Liver (tissue), 9 donors: ENCODE results near the gene HSPG2. TPM values are rescaled to one million over a fixed set of nuclear protein-coding genes. Genes with fewer than 3 reads are reported as not detected.
"Not testable (repeated sequence)": the region's sequence is repeated elsewhere in the genome, so short reads cannot be mapped to it uniquely, and the experiment has no call there.

ENCODE experiments used
- DNase-seq: peaks from one replicate; pipeline ENCODE4 v3.0.0-alpha.2; 2017; ENCODE audit warnings: low spot score
- H3K27ac ChIP-seq, 2 donors: one replicate each; pipeline ENCODE4 v1.7.0; 2013; ENCODE audit warnings: inconsistent platforms in 2 of 2, low read length in 2 of 2, control low read depth in 1 of 2, low read depth in 1 of 2, mild to moderate bottlenecking in 1 of 2
- H3K27me3 ChIP-seq, 4 donors: one replicate each; pipeline versions ENCODE4 v1.6.1 to v1.7.0; 2013; ENCODE audit warnings: low read length in 3 of 4, inconsistent platforms in 1 of 4, mild to moderate bottlenecking in 1 of 4, moderate library complexity in 1 of 4; ENCODE audit not compliant: control insufficient read depth in 4 of 4, insufficient read depth in 4 of 4
- H3K36me3 ChIP-seq, 4 donors: one replicate each; pipeline versions ENCODE4 v1.6.1 to v1.7.0; 2013; ENCODE audit warnings: low read length in 3 of 4, mild to moderate bottlenecking in 3 of 4, low read depth in 1 of 4, moderate library complexity in 1 of 4; ENCODE audit not compliant: control insufficient read depth in 4 of 4, insufficient read depth in 3 of 4
- H3K4me1 ChIP-seq, 4 donors: one replicate each; pipeline versions ENCODE4 v1.6.1 to v1.7.0; 2013; ENCODE audit warnings: low read length in 3 of 4, mild to moderate bottlenecking in 3 of 4, moderate library complexity in 1 of 4; ENCODE audit not compliant: control insufficient read depth in 4 of 4, insufficient read depth in 4 of 4
- H3K4me3 ChIP-seq, 3 donors: one replicate each; pipeline versions ENCODE4 v1.6.1 to v1.7.0; 2013; ENCODE audit warnings: low read length in 3 of 3, control low read depth in 1 of 3, low read depth in 1 of 3, mild to moderate bottlenecking in 1 of 3
- H3K9ac ChIP-seq, 2 donors: one replicate each; pipeline ENCODE4 v1.7.0; 2013; ENCODE audit warnings: low read length in 2 of 2, mild to moderate bottlenecking in 2 of 2, moderate library complexity in 2 of 2, control low read depth in 1 of 2, low read depth in 1 of 2
- H3K9me3 ChIP-seq, 4 donors: one replicate each; pipeline versions ENCODE4 v1.6.1 to v1.7.0; 2013; ENCODE audit warnings: low read length in 3 of 4; ENCODE audit not compliant: control insufficient read depth in 4 of 4
- NR2F2 ChIP-seq: IDR thresholded peaks from 2 replicates; pipeline ENCODE4 v1.6.1; 2016; ENCODE audit warnings: antibody characterized with exemption
- RXRA ChIP-seq, 2 donors: IDR thresholded peaks; 2 replicates each; pipeline ENCODE4 v1.6.1; 2017 to 2018; ENCODE audit warnings: antibody characterized with exemption in 2 of 2, mild to moderate bottlenecking in 1 of 2
- SP1 ChIP-seq: IDR thresholded peaks from 2 replicates; pipeline ENCODE4 v1.6.1; 2018; ENCODE audit warnings: antibody characterized with exemption, mild to moderate bottlenecking
- YY1 ChIP-seq: IDR thresholded peaks from 2 replicates; pipeline ENCODE4 v1.6.1; 2016; ENCODE audit warnings: antibody characterized with exemption, mild to moderate bottlenecking
- WGBS: extraction: QIAGEN DNeasy Blood & Tissue Kit; methylation state at CpG from one replicate; pipeline ENCODE4 v1.1.7; 2013; 5-methylcytosine and 5-hydroxymethylcytosine counted together
- polyA plus RNA-seq, 2 donors: library from polyadenylated mRNA; stranded (reverse) in 1 of 2; unstranded in 1 of 2; fragments of 200-250 nt in 1 of 2; fragments of >200 nt in 1 of 2; fragmentation: Nextera tagmentation in 1 of 2; extraction: Ambion mirVana in 1 of 2; gene quantifications; one replicate each; pipeline versions ENCODE4 v1.2.1 to v1.2.3, GENCODE V29; 2013 to 2015
- total RNA-seq, 2 donors: library from RNA; depleted of rRNA; stranded (reverse); fragments of >200 nt; gene quantifications; one replicate each; pipeline ENCODE4 v1.2.3, GENCODE V29; 2014
- donor health status: healthy.
- donor health status: healthy.
- donor health status: healthy.
- donor health status: healthy.
- donor health status: healthy.

HSPG2 gene
- total and polyA plus RNA-seq, 4 donors = 5.6 to 43.9 (median 23.9) TPM

- H3K4me1 ChIP-seq, H3K27ac ChIP-seq, H3K9me3 ChIP-seq, H3K4me3 ChIP-seq, H3K36me3 ChIP-seq, H3K9ac ChIP-seq, DNase-seq, H3K27me3 ChIP-seq: not testable (repeated sequence)
- WGBS = 75% methylated on average over 19 of the region's 21 CpGs
Observed at GRCh38 chr1:21980515-21981220, 43.6 kb upstream of the HSPG2 start.

- WGBS = 93% methylated on average over 11 of the region's 11 CpGs
- not testable (repeated sequence) for H3K36me3 ChIP-seq, H3K4me1 ChIP-seq, H3K9ac ChIP-seq, H3K9me3 ChIP-seq, H3K27ac ChIP-seq, DNase-seq, H3K27me3 ChIP-seq, H3K4me3 ChIP-seq
Observed at GRCh38 chr1:21978209-21978608, 41.1 kb upstream of the HSPG2 start.

GRCh38 chr1:21976703-21977239 lies 39.7 kb upstream of the HSPG2 start, which contains the start of gene CELA3B:
TSS of gene CELA3B (plus strand) at chr1:21977022. CDS start at chr1:21977040, 18 bp downstream.
- H3K27ac ChIP-seq, H3K9ac ChIP-seq, H3K36me3 ChIP-seq, H3K9me3 ChIP-seq, H3K4me3 ChIP-seq, H3K27me3 ChIP-seq, DNase-seq, H3K4me1 ChIP-seq: not testable (repeated sequence)
- WGBS = 93% methylated on average over 9 of the region's 9 CpGs

GRCh38 chr1:21975296-21975695 lies 38.2 kb upstream of the HSPG2 start:
- not testable (repeated sequence) for H3K4me1 ChIP-seq, H3K36me3 ChIP-seq, H3K4me3 ChIP-seq, H3K9me3 ChIP-seq, DNase-seq, H3K27me3 ChIP-seq, H3K27ac ChIP-seq, H3K9ac ChIP-seq
- WGBS = 94% methylated on average over 9 of the region's 9 CpGs

GRCh38 chr1:21974699-21975098 lies 37.6 kb upstream of the HSPG2 start:
- H3K4me3 ChIP-seq, H3K27me3 ChIP-seq, H3K4me1 ChIP-seq, H3K9me3 ChIP-seq, DNase-seq, H3K27ac ChIP-seq, H3K9ac ChIP-seq, H3K36me3 ChIP-seq: not testable (repeated sequence)
- TF ChIP-seq RXRA (IDR thresholded peaks at IDR 0.05) = peak; percentile 39 to 54
- peak; percentile 24 for TF ChIP-seq SP1
- TF ChIP-seq NR2F2 = peak; percentile 8
- TF ChIP-seq YY1 = peak; percentile 21
- WGBS = 46% methylated on average over 6 of the region's 6 CpGs

- not testable (repeated sequence) for H3K9ac ChIP-seq, H3K4me3 ChIP-seq, DNase-seq, H3K36me3 ChIP-seq, H3K27me3 ChIP-seq, H3K9me3 ChIP-seq, H3K4me1 ChIP-seq, H3K27ac ChIP-seq
- whole genome bisulfite sequencing = 97% methylated on average over 8 of the region's 8 CpGs
Observed at GRCh38 chr1:21973948-21974347, 36.8 kb upstream of the HSPG2 start.
